Esophagus (tissue), 2 donors: Measurements from ENCODE around the gene RPUSD4. TPM values are rescaled to one million over a fixed set of nuclear protein-coding genes. Genes with fewer than 3 reads are reported as not detected.

ENCODE experiments used
- H3K27ac ChIP-seq, 2 donors: one replicate each; pipeline ENCODE4 v1.5.1; 2013; ENCODE audit warnings: low read depth in 2 of 2, mild to moderate bottlenecking in 2 of 2, inconsistent platforms in 1 of 2, low read length in 1 of 2, moderate library complexity in 1 of 2
- H3K27me3 ChIP-seq, 2 donors: one replicate each; pipeline ENCODE4 v1.6.1; 2013; ENCODE audit warnings: low read length in 2 of 2, control low read depth in 1 of 2, mild to moderate bottlenecking in 1 of 2; ENCODE audit not compliant: insufficient read depth in 2 of 2, control insufficient read depth in 1 of 2
- H3K36me3 ChIP-seq, 2 donors: one replicate each; pipeline ENCODE4 v1.6.1; 2013; ENCODE audit warnings: low read length in 1 of 2; ENCODE audit not compliant: control insufficient read depth in 2 of 2, insufficient read depth in 2 of 2
- H3K4me1 ChIP-seq, 2 donors: one replicate each; pipeline ENCODE4 v1.6.1; 2013; ENCODE audit warnings: low read length in 1 of 2; ENCODE audit not compliant: control insufficient read depth in 2 of 2, insufficient read depth in 2 of 2
- H3K4me3 ChIP-seq, 2 donors: one replicate each; pipeline ENCODE4 v1.5.1; 2013; ENCODE audit warnings: low read length in 2 of 2, mild to moderate bottlenecking in 2 of 2, low read depth in 1 of 2, moderate library complexity in 1 of 2
- H3K9me3 ChIP-seq, 2 donors: one replicate each; pipeline ENCODE4 v1.6.1; 2013; ENCODE audit warnings: mild to moderate bottlenecking in 2 of 2, low read depth in 1 of 2, low read length in 1 of 2, moderate library complexity in 1 of 2; ENCODE audit not compliant: control insufficient read depth in 2 of 2, insufficient read depth in 1 of 2
- WGBS, 2 donors: extraction: QIAGEN DNeasy Blood & Tissue Kit; methylation state at CpG; one replicate each; pipeline ENCODE4 v1.1.7; 2013; 5-methylcytosine and 5-hydroxymethylcytosine counted together
- polyA plus RNA-seq, 2 donors: library from polyadenylated mRNA; stranded (reverse); fragments of 200-250 nt; gene quantifications; one replicate each; pipeline ENCODE4 v1.2.3, GENCODE V29; 2013
- donor health status: healthy with polysubstance abuse.
- donor health status: Bipolar disorder and iron deficiency.

The RPUSD4 gene
- polyA plus RNA-seq, 2 donors = 10.9 to 14.3 TPM

DNA sequence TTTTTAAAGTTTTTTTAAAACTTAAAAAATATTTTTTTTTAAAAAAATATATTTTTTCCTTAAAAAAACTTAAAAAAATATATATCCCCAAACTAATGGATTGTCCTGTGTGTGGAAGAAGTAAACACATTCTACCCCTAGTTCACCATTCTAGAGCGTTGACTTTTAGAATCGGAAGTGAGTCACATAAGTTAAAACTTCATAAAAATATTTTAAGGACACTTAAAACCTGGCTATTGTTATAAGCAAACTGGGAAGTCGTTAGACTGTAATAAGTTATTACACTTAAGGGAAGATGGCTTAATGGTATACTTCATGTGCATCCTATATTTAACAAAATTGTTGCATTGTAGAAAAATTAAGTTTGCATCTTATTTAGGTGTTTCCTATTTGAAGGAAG, 21.2 kb upstream of the RPUSD4 start:
- Histone ChIP-seq H3K27ac (no peak overlapping the region), H3K36me3 (no peaks in the 10 kb centered on the region), H3K4me3 (no peak overlapping the region), H3K4me1 (no peaks in the 10 kb centered on the region), H3K9me3 (no peaks in the 10 kb centered on the region), H3K27me3 (no peaks in the 10 kb centered on the region)
- 83 to 94% methylated on average over 3 of the region's 3 CpGs for WGBS, 2 donors

DNA sequence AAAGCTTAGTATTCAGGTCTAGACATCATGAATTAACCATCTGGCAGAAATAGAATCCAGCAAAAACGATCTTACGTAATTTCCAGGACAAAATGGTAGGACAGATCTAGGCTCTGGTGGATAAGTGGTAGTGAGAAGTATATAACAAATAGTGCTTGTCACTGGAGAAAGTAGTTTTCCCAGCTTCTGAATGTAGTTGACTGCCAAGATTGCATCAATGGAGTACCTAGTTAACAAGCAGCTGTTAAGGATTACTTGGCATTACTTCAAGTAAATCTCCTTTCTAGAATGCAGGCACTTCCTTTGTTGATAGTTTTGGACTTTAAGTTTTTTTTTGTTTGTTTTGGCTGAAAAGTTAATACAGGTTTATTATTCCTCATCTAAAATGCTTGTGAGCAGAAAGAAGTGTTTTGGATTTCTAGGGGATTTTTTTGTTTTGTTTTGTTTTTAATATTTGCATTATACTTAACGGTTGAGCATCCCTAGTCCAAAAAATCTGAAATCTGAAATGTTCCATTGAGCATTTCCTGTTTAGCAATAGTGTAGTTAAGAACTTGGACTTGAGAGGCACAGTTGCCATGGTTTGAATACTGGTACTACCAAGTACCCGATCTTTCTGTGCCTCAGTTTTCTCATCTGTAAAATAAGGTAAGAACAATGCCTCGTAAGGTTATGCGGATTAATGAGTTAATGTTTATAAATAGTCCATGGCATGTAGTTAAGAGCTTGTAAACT, 20.4 kb upstream of the RPUSD4 start:
- 63 to 68% methylated on average over 6 of the region's 6 CpGs for WGBS, 2 donors
- Histone ChIP-seq H3K27ac (no peak overlapping the region), H3K4me3 (no peak overlapping the region), H3K4me1 (no peaks in the 10 kb centered on the region), H3K36me3 (no peaks in the 10 kb centered on the region), H3K9me3 (no peaks in the 10 kb centered on the region), H3K27me3 (no peaks in the 10 kb centered on the region)

- no peak overlapping the region for H3K4me3 ChIP-seq
- no peaks in the 10 kb centered on the region for H3K9me3 ChIP-seq
- no peak overlapping the region for H3K27ac ChIP-seq
- H3K27me3 ChIP-seq = no peaks in the 10 kb centered on the region
- H3K4me1 ChIP-seq = no peaks in the 10 kb centered on the region
- 59 to 68% methylated on average over 3 of the region's 3 CpGs for WGBS, 2 donors
- no peaks in the 10 kb centered on the region for H3K36me3 ChIP-seq
Measured at GRCh38 chr11:126229858-126230540, 18.5 kb upstream of the RPUSD4 start.

DNA sequence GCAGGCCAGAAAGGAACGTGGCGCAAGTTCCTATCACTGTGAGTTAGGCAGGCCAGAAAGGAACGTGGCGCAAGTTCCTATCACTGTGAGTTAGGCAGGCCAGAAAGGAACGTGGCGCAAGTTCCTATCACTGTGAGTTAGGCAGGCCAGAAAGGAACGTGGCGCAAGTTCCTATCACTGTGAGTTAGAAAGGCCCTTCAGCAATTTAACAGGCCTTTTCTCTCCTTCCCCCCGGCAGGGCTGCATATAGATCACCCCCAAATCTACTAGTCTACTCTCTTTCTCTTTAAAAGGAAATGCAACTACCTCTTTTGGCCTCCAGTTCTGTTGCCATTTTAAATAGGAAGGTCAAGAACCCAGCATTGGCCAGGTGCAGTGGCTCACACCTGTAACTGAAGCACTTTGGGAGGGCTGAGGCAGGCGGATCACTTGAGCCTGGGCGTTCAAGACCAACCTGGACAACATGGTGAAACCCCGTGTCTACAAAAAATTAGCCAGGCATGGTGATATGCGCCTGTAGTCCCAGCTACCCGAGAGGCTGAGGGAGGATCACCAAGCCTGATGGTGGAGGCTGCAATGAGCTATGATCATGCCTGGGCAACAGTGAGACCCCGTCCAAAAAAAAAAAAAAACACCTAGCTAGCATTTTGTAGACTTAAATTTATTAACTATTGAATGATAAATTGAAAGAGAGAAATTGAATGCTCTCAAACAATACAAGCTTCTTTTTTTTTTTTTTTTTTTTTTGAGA, 15.1 kb upstream of the RPUSD4 start:
- H3K27ac ChIP-seq = no peak overlapping the region
- no peaks in the 10 kb centered on the region for H3K9me3 ChIP-seq
- H3K4me1 ChIP-seq = peaks cover 0 to 2% of the 10 kb centered on the region in 2 donors
- 93 to 95% methylated on average over 9 to 11 of the region's 15 CpGs for WGBS, 2 donors
- no peaks in the 10 kb centered on the region for H3K27me3 ChIP-seq
- no peak overlapping the region for H3K4me3 ChIP-seq
- H3K36me3 ChIP-seq = no peaks in the 10 kb centered on the region

- Histone ChIP-seq H3K27me3 (no peaks in the 10 kb centered on the region), H3K27ac (no peak overlapping the region), H3K4me1 (peaks cover 0 to 2% of the 10 kb centered on the region in 2 donors), H3K36me3 (no peaks in the 10 kb centered on the region), H3K4me3 (no peak overlapping the region), H3K9me3 (no peaks in the 10 kb centered on the region)
- WGBS, 2 donors = 65 to 68% methylated on average over 2 of the region's 2 CpGs
Measured at GRCh38 chr11:126225295-126225665, 13.8 kb upstream of the RPUSD4 start.

- Histone ChIP-seq H3K4me1 (peaks cover 0 to 2% of the 10 kb centered on the region in 2 donors), H3K4me3 (no peak overlapping the region), H3K9me3 (no peaks in the 10 kb centered on the region), H3K27ac (no peak overlapping the region), H3K36me3 (no peaks in the 10 kb centered on the region), H3K27me3 (no peaks in the 10 kb centered on the region)
- WGBS, 2 donors = 90 to 93% methylated on average over 6 of the region's 6 CpGs
Measured at GRCh38 chr11:126224647-126225294, 13.3 kb upstream of the RPUSD4 start.

DNA sequence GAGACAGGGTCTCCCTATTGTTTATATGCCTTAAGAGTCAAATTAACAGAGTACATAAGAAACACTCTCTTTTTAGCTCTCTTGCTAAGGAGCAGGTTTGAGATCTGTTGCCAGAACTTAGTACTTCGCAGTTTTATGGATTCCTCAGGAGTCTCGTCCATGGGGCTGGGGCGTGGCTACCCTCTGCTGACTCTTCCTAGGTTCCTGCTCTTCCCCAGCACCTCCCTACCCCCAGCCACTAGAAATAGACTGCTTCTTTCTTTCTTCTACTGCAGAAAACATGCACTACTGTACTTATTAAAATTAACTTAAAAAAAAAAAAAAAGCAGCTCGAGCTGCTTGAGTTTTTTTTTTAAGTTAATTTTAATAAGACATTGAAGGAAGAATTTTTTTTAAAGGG, 8.1 kb upstream of the RPUSD4 start:
- no peaks in the 10 kb centered on the region for H3K36me3 ChIP-seq
- H3K27ac ChIP-seq = no peak overlapping the region
- peaks cover 0 to 2% of the 10 kb centered on the region in 2 donors for H3K4me1 ChIP-seq
- H3K9me3 ChIP-seq = no peaks in the 10 kb centered on the region
- no peak overlapping the region for H3K4me3 ChIP-seq
- no peaks in the 10 kb centered on the region for H3K27me3 ChIP-seq
- 75 to 79% methylated on average over 4 of the region's 4 CpGs for WGBS, 2 donors

- Histone ChIP-seq H3K36me3 (no peaks in the 10 kb centered on the region), H3K4me1 (no peaks in the 10 kb centered on the region), H3K27me3 (no peaks in the 10 kb centered on the region), H3K27ac (no peak overlapping the region), H3K4me3 (no peak overlapping the region), H3K9me3 (no peaks in the 10 kb centered on the region)
- 53 to 71% methylated on average over 1 of the region's 1 CpG for WGBS, 2 donors
Measured at GRCh38 chr11:126217491-126217890, 6.0 kb upstream of the RPUSD4 start.

GRCh38 chr11:126216526-126217305, 5.3 kb upstream of the RPUSD4 start:
- no peak overlapping the region for H3K27ac ChIP-seq
- WGBS, 2 donors = 75 to 78% methylated on average over 6 of the region's 6 CpGs
- H3K27me3 ChIP-seq = no peaks in the 10 kb centered on the region
- no peaks in the 10 kb centered on the region for H3K9me3 ChIP-seq
- no peaks in the 10 kb centered on the region for H3K36me3 ChIP-seq
- no peak overlapping the region for H3K4me3 ChIP-seq
- H3K4me1 ChIP-seq = no peaks in the 10 kb centered on the region
